NT2/D1 (cell line): Measurements from ENCODE around the gene MAP2K7.
"Not testable (repeated sequence)": the region's sequence is repeated elsewhere in the genome, so short reads cannot be mapped to it uniquely, and the experiment has no call there.

ENCODE experiments used
- DNase-seq: peaks from one replicate; pipeline ENCODE4 v3.0.0-alpha.2; 2011; ENCODE audit warnings: low read depth, low spot score
- H3K27me3 ChIP-seq: 2 replicates; pipeline ENCODE4 v1.6.0; 2011; ENCODE audit warnings: mild to moderate bottlenecking; ENCODE audit not compliant: insufficient read length, insufficient read depth
- H3K36me3 ChIP-seq: 2 replicates; pipeline ENCODE4 v1.6.1; 2011; ENCODE audit warnings: mild to moderate bottlenecking, low read length, mixed read lengths; ENCODE audit not compliant: insufficient read depth, insufficient read length
- H3K4me1 ChIP-seq: 2 replicates; pipeline ENCODE4 v1.5.1; 2011; ENCODE audit not compliant: insufficient read depth, insufficient read length
- H3K4me3 ChIP-seq: 2 replicates; pipeline ENCODE4 v1.5.1; 2011; ENCODE audit warnings: low read depth; ENCODE audit not compliant: insufficient read length
- H3K9ac ChIP-seq: 2 replicates; pipeline ENCODE4 v1.6.0; 2011; ENCODE audit warnings: low read depth; ENCODE audit not compliant: insufficient read length
- H3K9me3 ChIP-seq: 2 replicates; pipeline ENCODE4 v1.5.1; 2011; ENCODE audit warnings: mild to moderate bottlenecking, low read length; ENCODE audit not compliant: insufficient read depth
- SUZ12 ChIP-seq: IDR thresholded peaks from 2 replicates; pipeline ENCODE4 v1.6.1; 2011; ENCODE audit not compliant: insufficient read length, insufficient read depth; ENCODE audit errors: extremely low read depth
- YY1 ChIP-seq: IDR thresholded peaks from 2 replicates; pipeline ENCODE4 v1.6.1; 2011; ENCODE audit not compliant: insufficient read length, insufficient read depth
- ZNF274 ChIP-seq: IDR thresholded peaks from 2 replicates; pipeline ENCODE4 v1.6.1; 2011; ENCODE audit warnings: mild to moderate bottlenecking, low read depth, low read length

Gene MAP2K7

GRCh38 chr19:7914099-7914498 is 10.4 kb downstream of the MAP2K7 start:
- H3K9ac ChIP-seq = no peak overlapping the region
- peaks cover 4% of the 10 kb centered on the region; the same call in 1 of the 2 replicates for H3K9me3 ChIP-seq
- H3K27me3 ChIP-seq = peaks cover 36% of the 10 kb centered on the region
- no peak overlapping the region for H3K4me3 ChIP-seq
- TF ChIP-seq YY1 = no peak
- no peak for TF ChIP-seq ZNF274
- TF ChIP-seq SUZ12 = no peak
- no peak for DNase-seq
- H3K4me1 ChIP-seq = peaks cover 7% of the 10 kb centered on the region
- peaks cover 35% of the 10 kb centered on the region for H3K36me3 ChIP-seq

GRCh38 chr19:7914598-7915045 is 10.9 kb downstream of the MAP2K7 start, which contains the start of gene TGFBR3L:
Gene TGFBR3L (plus strand): TSS chr19:7914830.
- TF ChIP-seq SUZ12 (no peak), ZNF274 (no peak), YY1 (no peak)
- H3K4me1 ChIP-seq = peaks cover 7% of the 10 kb centered on the region
- H3K36me3 ChIP-seq = peaks cover 32% of the 10 kb centered on the region
- H3K27me3 ChIP-seq = peaks cover 36% of the 10 kb centered on the region
- H3K4me3 ChIP-seq = peak within 1 kb of the TSS; percentile 45
- DNase-seq = no peak
- peak within 1 kb of the TSS; percentile 85 for H3K9ac ChIP-seq
- H3K9me3 ChIP-seq = peaks cover 4% of the 10 kb centered on the region; the same call in 1 of the 2 replicates

- DNase-seq = no peak
- H3K36me3 ChIP-seq = peaks cover 24% of the 10 kb centered on the region
- peaks cover 4% of the 10 kb centered on the region; the same call in 1 of the 2 replicates for H3K9me3 ChIP-seq
- peak overlapping the region; percentile 45 for H3K4me3 ChIP-seq
- H3K27me3 ChIP-seq = peaks cover 36% of the 10 kb centered on the region
- no peak for TF ChIP-seq SUZ12
- TF ChIP-seq YY1 = no peak
- TF ChIP-seq ZNF274 = no peak
- peaks cover 7% of the 10 kb centered on the region for H3K4me1 ChIP-seq
- peak overlapping the region; percentile 85 for H3K9ac ChIP-seq
Observed at GRCh38 chr19:7915250-7916102, 11.8 kb downstream of the MAP2K7 start.

- H3K9me3 ChIP-seq = peaks cover 4% of the 10 kb centered on the region; the same call in 1 of the 2 replicates
- H3K9ac ChIP-seq = peak overlapping the region; percentile 85
- peaks cover 17% of the 10 kb centered on the region for H3K36me3 ChIP-seq
- H3K4me3 ChIP-seq = peak overlapping the region; percentile 45
- TF ChIP-seq YY1 = no peak
- TF ChIP-seq ZNF274 = no peak
- TF ChIP-seq SUZ12 = no peak
- peaks cover 36% of the 10 kb centered on the region for H3K27me3 ChIP-seq
- peaks cover 9% of the 10 kb centered on the region for H3K4me1 ChIP-seq
- DNase-seq = no peak
Observed at GRCh38 chr19:7916103-7916954, 12.7 kb downstream of the MAP2K7 start.

- Histone ChIP-seq H3K4me1 (peaks cover 14% of the 10 kb centered on the region), H3K27me3 (peaks cover 36% of the 10 kb centered on the region), H3K9me3 (peaks cover 4% of the 10 kb centered on the region; the same call in 1 of the 2 replicates), H3K36me3 (peaks cover 16% of the 10 kb centered on the region), H3K9ac (peak overlapping the region; percentile 85), H3K4me3 (peak overlapping the region; percentile 50)
- DNase-seq = no peak
- TF ChIP-seq ZNF274 = no peak
- no peak for TF ChIP-seq SUZ12
- no peak for TF ChIP-seq YY1
Observed at GRCh38 chr19:7916955-7917266, 13.2 kb downstream of the MAP2K7 start.

- TF ChIP-seq SUZ12 (no peak), YY1 (no peak), ZNF274 (no peak)
- peak overlapping the region; percentile 50 for H3K4me3 ChIP-seq
- H3K27me3 ChIP-seq = peaks cover 36% of the 10 kb centered on the region
- peaks cover 19% of the 10 kb centered on the region for H3K4me1 ChIP-seq
- peaks cover 18% of the 10 kb centered on the region for H3K36me3 ChIP-seq
- peak overlapping the region; percentile 85 for H3K9ac ChIP-seq
- DNase-seq = no peak
- H3K9me3 ChIP-seq = peaks cover 4% of the 10 kb centered on the region; the same call in 1 of the 2 replicates
Observed at GRCh38 chr19:7917267-7918061, 13.8 kb downstream of the MAP2K7 start.

- not testable (repeated sequence) for H3K9me3 ChIP-seq, DNase-seq
- Histone ChIP-seq H3K4me3 (peak overlapping the region; percentile 50), H3K27me3 (peaks cover 36% of the 10 kb centered on the region), H3K36me3 (peaks cover 18% of the 10 kb centered on the region), H3K4me1 (peaks cover 20% of the 10 kb centered on the region), H3K9ac (peak overlapping the region; percentile 85)
Observed at GRCh38 chr19:7918062-7918614, 14.5 kb downstream of the MAP2K7 start.
